ENCODE measurements around the gene TEPSIN. TPM values are rescaled to one million over a fixed set of nuclear protein-coding genes. Genes with fewer than 3 reads are reported as not detected.

Gene TEPSIN
- total and polyA plus RNA-seq, 2 of the 13 experiments (the other 11 are each of a cell fraction or from before 2014, with no cell fraction given) = 16.1 to 18.8 TPM

GRCh38 chr17:81238490-81238814, 403 bp downstream of the TEPSIN start (continued):
- TF ChIP-seq ZNF878 (CRISPR knock-in tag; IDR thresholded peaks at IDR 0.05) = no peak
- no peak for TF ChIP-seq NR2C2 (CRISPR knock-in tag; IDR thresholded peaks at IDR 0.05; ENCODE audit: borderline replicate concordance)
- no peak for TF ChIP-seq STAG1 (CRISPR knock-in tag; IDR thresholded peaks at IDR 0.05)
- TF ChIP-seq ZNF276 (CRISPR knock-in tag; IDR thresholded peaks at IDR 0.05; ENCODE audit: low read depth) = 0 out of 2 replicates have a peak, but pooled peaks have one; percentile 25
- TF ChIP-seq ETV6 (CRISPR knock-in tag; conservative IDR thresholded peaks at IDR 0.05) = no peak
- no peak for TF ChIP-seq POLR2A (IDR thresholded peaks at IDR 0.05; ENCODE audit: insufficient read depth in 1 of 2, low read depth in 2 of 2, low read length in 2 of 2)
- no peak for TF ChIP-seq FOXM1 (CRISPR knock-in tag; IDR thresholded peaks at IDR 0.05)
- TF ChIP-seq ZNF251 (CRISPR knock-in tag; IDR thresholded peaks at IDR 0.05) = 0 out of 2 replicates have a peak, but pooled peaks have one; percentile 46
- TF ChIP-seq GTF3A (CRISPR knock-in tag; conservative IDR thresholded peaks at IDR 0.05) = no peak
- no peak for TF ChIP-seq MAZ (IDR thresholded peaks at IDR 0.05; ENCODE audit: borderline replicate concordance, low read depth, low read length)
- TF ChIP-seq MAZ (CRISPR knock-in tag; IDR thresholded peaks at IDR 0.05; ENCODE audit: low read depth) = peak; percentile 9; the same call in 1 of the 2 replicates
- TF ChIP-seq SKI (IDR thresholded peaks at IDR 0.05; ENCODE audit: partially characterized antibody) = no peak
- TF ChIP-seq ELF1 (CRISPR knock-in tag; IDR thresholded peaks at IDR 0.05) = no peak
- TF ChIP-seq CCAR2 (optimal IDR thresholded peaks at IDR 0.05; ENCODE audit: low read depth, low read length) = no peak
- TF ChIP-seq TCF7L2 (IDR thresholded peaks at IDR 0.05; ENCODE audit: low read depth, low read length) = no peak
- TF ChIP-seq, protein P1, sequence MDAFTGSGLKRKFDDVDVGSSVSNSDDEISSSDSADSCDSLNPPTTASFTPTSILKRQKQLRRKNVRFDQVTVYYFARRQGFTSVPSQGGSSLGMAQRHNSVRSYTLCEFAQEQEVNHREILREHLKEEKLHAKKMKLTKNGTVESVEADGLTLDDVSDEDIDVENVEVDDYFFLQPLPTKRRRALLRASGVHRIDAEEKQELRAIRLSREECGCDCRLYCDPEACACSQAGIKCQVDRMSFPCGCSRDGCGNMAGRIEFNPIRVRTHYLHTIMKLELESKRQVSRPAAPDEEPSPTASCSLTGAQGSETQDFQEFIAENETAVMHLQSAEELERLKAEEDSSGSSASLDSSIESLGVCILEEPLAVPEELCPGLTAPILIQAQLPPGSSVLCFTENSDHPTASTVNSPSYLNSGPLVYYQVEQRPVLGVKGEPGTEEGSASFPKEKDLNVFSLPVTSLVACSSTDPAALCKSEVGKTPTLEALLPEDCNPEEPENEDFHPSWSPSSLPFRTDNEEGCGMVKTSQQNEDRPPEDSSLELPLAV (CRISPR knock-in tag; conservative IDR thresholded peaks at IDR 0.05; ENCODE audit: low read depth) = no peak
- TF ChIP-seq, protein P2, sequence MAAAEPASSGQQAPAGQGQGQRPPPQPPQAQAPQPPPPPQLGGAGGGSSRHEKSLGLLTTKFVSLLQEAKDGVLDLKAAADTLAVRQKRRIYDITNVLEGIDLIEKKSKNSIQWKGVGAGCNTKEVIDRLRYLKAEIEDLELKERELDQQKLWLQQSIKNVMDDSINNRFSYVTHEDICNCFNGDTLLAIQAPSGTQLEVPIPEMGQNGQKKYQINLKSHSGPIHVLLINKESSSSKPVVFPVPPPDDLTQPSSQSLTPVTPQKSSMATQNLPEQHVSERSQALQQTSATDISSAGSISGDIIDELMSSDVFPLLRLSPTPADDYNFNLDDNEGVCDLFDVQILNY (CRISPR knock-in tag; conservative IDR thresholded peaks at IDR 0.05) = no peak
- TF ChIP-seq KAT2B (IDR thresholded peaks at IDR 0.05; ENCODE audit: borderline replicate concordance, low read depth, low read length) = no peak
- TF ChIP-seq TSC22D2 (CRISPR knock-in tag; IDR thresholded peaks at IDR 0.05; ENCODE audit: borderline replicate concordance) = no peak
- no peak for TF ChIP-seq JUNB (CRISPR knock-in tag; IDR thresholded peaks at IDR 0.05; ENCODE audit: borderline replicate concordance)
- TF ChIP-seq KLF6 (CRISPR knock-in tag; IDR thresholded peaks at IDR 0.05) = no peak
- no peak; the same call in 1 of the 2 replicates for TF ChIP-seq ZMAT5 (CRISPR knock-in tag; IDR thresholded peaks at IDR 0.05; ENCODE audit: borderline replicate concordance, low read depth)
- no peak for TF ChIP-seq ZNF572 (CRISPR knock-in tag; IDR thresholded peaks at IDR 0.05)
- no peak for TF ChIP-seq ZNF362 (CRISPR knock-in tag; IDR thresholded peaks at IDR 0.05; ENCODE audit: borderline replicate concordance)
- TF ChIP-seq KDM5B (CRISPR knock-in tag; IDR thresholded peaks at IDR 0.05; ENCODE audit: borderline replicate concordance) = no peak; the same call in 1 of the 2 replicates
